GM18502 (cell line): ENCODE measurements around the gene ARHGEF11.

Source experiments
- ATAC-seq: cut with Tn5 transposase; IDR thresholded peaks from one replicate; pipeline ENCODE4 v1.9.1; 2021; ENCODE audit warnings: mild to moderate bottlenecking; ENCODE audit not compliant: unreplicated experiment, poor library complexity

Gene ARHGEF11

DNA sequence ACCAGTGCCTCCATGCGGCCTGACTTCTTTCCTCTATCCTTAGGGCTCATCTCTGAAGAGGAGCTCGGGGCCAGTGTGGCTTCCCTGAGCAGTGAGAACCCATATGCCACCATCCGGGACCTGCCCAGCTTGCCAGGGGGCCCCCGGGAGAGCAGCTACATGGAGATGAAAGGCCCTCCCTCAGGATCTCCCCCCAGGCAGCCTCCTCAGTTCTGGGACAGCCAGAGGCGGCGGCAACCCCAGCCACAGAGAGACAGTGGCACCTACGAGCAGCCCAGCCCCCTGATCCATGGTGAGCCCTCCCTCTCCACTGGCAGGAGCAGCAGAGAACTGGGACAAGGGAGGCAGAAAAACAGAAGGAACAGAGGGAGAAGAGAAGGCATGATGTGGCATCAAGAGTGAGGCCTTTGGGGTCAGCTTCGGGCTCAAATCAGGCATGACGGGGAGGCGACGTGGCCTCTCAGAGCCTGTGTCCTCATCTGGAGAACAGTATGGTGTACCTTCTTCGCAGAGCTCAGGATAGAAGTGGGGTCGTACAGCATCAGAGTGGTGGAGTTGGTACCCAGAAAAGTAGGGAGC lies 131.6 kb downstream of the ARHGEF11 start:
- no peak for ATAC-seq

DNA sequence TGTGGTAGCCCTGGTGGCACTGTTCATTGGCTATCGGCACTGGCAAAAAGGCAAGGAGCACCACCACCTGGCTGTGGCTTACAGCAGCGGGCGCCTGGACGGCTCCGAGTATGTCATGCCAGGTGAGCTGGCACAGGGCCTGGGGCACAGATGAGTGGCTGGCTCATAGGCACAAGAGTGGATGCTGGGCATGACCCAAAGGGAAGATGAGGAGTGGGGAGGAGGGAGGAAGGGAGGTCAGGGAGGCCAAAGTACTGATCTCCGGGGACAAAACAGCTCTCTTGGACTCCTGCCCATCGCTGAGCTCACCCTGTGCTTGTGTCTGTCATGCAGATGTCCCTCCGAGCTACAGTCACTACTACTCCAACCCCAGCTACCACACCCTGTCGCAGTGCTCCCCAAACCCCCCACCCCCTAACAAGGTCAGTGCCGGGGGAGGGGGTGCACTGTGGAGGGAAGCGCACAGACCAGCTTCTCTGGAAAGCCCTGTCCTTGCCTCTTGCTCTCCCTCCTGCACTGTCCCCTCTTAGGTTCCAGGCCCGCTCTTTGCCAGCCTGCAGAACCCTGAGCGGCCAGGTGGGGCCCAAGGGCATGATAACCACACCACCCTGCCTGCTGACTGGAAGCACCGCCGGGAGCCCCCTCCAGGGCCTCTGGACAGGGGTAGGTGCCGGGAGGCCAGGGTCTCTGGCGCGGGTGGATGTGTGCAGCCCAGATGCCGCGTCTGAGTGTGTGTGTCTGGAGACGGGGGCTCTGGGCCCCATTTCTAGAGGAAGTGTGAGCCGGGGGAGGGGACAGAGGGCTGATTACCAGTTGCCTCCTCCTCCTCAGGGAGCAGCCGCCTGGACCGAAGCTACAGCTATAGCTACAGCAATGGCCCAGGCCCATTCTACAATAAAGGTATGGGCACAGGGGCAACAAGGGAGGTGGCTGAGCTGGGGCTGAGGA lies 132.4 kb downstream of the ARHGEF11 start:
- ATAC-seq: no peak

DNA sequence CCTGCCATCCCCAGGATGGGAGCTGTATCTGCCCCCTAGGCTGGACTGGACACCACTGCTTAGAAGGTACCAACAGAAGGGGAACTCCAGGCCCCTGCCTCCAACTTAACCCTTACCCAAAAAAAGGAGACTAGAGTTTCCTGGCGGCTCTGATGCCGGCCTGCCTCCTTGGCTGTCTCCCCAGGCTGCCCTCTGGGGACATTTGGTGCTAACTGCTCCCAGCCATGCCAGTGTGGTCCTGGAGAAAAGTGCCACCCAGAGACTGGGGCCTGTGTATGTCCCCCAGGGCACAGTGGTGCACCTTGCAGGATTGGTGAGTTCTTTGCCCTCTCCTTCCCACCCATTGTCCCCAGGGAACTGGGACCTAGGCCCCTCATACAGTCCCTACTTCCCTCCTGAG lies 133.2 kb downstream of the ARHGEF11 start:
- ATAC-seq: no peak

DNA sequence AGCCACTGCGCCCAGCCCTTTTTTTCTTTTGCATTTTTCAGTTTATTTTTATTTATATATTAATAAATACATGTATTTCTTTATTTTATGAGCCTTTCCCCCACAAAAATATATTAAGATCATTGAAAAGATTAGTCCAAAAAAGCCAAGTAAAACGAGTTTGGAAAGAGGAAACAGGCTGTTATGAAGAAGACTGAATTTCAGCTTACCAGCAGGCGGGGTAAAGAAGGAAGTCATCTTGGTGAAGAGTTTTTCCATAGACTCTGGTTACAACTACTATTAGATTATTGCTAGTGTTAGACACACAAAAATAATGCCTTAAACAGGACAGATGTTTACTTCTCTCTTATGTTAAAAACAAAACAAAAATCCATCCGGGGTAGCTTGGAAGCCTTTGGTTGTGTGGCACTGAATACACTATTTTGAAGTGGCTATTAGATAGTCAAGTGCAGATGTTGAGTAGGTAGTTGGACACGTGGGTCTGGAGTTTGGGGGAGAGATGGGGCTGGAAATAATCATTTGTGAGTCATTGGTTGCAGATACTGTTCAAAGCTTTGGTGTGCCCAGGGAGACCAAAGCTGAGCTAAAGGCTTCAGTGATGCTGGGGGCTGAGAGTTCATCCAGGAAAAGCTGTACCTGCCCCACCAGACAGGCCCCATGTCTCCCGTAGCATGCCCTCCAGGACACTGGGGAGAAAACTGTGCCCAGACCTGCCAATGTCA lies 133.8 kb downstream of the ARHGEF11 start:
- ATAC-seq: no peak

DNA sequence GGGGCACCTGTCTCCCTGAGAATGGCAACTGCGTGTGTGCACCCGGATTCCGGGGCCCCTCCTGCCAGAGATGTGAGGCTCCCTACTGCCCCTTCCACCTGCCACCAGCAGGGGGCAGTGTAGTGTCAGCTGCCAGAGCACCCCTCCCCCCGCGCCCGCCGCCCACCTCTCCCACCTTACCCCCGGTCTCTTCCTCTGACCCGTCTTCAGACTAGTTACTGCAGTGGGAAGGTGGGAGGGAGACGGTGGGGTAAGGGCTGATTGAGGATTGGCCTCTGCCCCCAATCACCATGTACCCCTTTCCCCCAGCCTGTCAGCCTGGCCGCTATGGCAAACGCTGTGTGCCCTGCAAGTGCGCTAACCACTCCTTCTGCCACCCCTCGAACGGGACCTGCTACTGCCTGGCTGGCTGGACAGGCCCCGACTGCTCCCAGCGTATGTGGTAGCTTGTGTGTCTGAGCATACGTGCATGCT lies 135.2 kb downstream of the ARHGEF11 start:
- ATAC-seq: no peak

DNA sequence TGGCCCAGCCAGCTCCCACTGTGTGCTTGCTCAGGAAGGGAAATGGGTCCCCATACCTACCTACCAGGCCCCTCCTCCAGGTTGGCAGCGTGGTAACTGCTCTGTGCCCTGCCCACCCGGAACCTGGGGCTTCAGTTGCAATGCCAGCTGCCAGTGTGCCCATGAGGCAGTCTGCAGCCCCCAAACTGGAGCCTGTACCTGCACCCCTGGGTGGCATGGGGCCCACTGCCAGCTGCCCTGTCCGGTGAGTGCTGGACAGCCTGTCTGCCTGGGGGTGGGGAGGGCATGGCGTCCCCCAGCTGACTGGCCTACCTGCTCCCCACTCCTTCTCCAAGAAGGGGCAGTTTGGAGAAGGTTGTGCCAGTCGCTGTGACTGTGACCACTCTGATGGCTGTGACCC lies 135.9 kb downstream of the ARHGEF11 start:
- ATAC-seq: no peak

DNA sequence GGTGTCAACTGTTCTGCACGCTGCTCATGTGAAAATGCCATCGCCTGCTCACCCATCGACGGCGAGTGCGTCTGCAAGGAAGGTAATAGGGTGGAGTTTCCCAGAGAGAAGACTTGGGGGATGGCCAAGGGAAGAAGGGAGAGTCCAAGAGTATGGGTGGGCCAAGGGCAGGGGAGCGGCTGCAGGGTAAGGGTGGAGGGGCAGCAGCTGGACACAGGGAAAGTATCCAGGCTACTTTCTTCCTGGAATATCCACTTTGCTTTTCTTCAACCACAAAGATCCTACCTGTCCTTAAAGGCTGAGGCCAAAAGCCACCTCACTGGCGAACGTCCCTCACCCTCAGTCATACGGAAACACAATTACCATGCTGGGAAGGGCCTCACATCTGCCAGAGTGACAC lies 136.6 kb downstream of the ARHGEF11 start:
- no peak for ATAC-seq

DNA sequence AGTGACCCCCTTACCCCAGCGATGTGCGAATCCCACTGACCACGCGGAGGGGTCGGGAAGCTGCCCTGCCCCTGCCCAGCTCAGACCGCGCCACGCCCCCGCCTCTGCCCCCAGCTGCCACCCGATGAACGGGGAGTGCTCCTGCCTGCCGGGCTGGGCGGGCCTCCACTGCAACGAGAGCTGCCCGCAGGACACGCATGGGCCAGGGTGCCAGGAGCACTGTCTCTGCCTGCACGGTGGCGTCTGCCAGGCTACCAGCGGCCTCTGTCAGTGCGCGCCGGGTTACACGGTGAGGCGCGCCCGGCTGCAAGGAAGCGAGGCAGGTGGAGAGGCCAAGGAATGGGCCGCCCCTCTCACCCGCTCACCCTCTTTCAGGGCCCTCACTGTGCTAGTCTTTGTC lies 137.0 kb downstream of the ARHGEF11 start:
- ATAC-seq: no peak

DNA sequence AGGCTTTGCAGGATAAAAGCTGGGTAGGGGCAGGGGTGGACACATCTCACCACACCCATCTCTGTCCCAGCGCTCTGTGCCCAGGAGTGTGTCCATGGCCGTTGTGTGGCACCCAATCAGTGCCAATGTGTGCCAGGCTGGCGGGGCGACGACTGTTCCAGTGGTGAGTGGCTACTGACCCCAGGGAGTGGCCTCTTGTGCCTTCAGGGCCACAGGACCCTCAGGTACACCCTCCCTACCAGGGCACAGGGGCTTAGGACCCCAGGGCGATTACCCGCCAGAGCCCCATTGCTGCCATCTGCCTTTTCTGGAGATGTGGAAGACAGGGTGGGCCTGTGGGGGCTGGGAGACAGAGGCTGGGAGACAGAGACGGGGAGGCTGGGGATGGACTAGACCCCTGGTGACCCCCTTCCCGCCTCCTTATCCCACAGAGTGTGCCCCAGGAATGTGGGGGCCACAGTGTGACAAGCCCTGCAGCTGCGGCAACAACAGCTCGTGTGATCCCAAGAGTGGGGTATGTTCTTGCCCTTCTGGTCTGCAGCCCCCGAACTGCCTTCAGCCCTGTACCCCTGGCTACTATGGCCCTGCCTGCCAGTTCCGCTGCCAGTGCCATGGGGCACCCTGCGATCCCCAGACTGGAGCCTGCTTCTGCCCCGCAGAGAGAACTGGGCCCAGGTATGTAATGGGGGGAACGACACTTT lies 139.2 kb downstream of the ARHGEF11 start:
- ATAC-seq: no peak

DNA sequence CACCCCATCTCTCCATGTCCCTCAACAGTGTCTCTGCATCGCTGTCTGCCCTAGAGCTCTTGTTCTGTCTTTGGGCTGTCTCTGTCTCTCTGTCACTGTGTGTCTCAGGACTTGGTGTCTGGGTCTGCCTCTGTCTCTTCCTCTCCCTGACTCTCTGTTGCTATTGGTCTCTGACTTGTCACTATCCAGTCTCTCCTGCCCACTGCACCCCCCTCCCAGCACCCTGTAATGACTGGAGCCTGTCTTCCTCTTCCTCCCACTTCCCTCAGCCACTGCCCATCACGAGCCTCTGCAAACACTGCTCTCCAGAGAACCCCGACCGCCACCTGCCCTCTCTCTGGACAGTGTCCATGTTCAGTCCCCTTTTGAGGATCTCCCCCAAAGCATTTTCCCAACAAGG lies 139.9 kb downstream of the ARHGEF11 start:
- ATAC-seq: no peak

DNA sequence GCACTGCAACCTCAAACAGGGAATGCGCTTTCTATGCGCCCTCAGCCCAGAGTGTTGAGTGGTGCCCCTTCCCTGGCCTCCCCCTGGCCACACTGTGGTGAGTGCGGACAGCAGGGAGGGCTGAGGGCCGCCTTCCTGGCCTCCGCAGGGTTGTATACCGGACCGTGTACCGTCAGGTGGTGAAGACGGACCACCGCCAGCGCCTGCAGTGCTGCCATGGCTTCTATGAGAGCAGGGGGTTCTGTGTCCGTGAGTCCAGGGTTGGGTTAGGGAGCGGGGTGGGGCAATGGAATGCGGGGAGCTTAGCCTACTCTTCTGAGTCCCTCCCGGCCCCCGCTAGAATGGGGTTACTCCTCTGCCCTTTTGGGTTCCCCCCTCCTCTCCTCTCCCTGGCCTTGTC lies 140.4 kb downstream of the ARHGEF11 start:
- no peak for ATAC-seq

DNA sequence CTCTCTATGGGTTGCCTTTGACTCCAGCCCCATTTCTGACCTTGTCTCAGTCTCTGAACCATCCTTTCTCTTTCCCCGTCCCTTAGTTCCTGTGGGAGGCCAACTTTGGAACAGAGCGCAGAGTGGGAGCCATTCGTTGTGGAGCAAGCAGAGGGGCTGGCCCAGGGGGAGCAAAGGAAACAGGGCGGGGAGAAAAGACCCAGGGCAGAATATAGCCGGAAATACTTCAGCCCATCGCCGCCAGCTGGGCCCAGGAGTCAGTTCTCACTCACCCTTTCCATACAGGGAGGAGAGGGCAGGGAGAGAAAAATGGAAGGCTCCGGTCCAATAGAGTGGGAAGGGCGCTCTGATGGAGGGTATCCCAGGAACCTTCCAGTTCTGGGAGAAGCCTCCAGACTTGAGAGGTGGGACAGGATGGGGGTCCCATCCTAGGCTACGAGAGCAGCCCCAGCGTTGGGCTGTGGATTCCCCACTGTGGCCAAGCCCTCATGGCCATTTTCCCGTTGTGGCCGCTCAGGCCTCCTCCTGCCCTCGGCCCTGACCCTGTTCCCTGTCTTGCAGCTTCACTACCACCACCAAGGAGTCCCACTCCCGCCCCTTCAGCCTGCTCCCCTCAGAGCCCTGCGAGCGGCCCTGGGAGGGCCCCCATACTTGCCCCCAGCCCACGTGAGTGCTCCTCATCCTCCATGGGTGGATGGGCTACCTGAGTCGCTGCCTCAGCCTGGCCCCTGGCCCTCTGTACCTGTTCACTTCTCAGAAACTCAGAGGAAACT lies 141.2 kb downstream of the ARHGEF11 start:
- no peak for ATAC-seq

DNA sequence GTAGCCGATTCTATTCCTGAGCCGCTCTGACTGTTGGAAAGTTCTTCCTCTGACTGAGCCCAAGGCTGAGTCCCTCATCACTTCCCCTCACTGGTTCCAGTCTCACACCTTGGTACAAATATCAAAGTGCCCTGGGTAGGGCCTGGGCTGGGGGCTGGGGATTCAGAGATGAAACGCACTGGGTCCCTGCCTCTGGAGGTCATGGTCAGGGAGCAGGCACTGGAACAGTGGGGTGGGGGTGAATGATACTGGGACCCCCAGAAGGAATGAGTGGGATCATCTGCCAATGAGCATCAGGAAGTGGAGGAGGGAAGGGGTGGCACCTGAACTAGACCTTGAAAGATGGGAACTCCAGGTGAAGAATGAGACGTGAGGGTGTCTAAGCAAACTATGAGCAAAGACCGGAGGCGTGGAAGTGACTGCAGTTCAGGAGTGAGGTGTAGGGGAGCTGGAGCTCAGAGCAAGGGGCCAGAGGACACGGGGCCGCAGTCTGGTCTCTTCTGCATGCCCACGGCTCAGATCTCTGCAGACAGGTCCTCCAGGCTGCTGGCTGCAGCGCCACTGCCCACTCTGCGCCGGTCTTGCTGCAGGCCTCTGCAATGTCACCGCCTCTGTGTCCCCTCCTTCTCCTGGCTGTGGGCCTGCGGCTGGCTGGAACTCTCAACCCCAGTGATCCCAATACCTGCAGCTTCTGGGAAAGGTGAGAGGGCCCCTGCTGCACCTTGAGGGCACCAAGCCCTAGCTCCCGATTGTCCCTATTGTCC lies 142.0 kb downstream of the ARHGEF11 start:
- ATAC-seq: no peak

DNA sequence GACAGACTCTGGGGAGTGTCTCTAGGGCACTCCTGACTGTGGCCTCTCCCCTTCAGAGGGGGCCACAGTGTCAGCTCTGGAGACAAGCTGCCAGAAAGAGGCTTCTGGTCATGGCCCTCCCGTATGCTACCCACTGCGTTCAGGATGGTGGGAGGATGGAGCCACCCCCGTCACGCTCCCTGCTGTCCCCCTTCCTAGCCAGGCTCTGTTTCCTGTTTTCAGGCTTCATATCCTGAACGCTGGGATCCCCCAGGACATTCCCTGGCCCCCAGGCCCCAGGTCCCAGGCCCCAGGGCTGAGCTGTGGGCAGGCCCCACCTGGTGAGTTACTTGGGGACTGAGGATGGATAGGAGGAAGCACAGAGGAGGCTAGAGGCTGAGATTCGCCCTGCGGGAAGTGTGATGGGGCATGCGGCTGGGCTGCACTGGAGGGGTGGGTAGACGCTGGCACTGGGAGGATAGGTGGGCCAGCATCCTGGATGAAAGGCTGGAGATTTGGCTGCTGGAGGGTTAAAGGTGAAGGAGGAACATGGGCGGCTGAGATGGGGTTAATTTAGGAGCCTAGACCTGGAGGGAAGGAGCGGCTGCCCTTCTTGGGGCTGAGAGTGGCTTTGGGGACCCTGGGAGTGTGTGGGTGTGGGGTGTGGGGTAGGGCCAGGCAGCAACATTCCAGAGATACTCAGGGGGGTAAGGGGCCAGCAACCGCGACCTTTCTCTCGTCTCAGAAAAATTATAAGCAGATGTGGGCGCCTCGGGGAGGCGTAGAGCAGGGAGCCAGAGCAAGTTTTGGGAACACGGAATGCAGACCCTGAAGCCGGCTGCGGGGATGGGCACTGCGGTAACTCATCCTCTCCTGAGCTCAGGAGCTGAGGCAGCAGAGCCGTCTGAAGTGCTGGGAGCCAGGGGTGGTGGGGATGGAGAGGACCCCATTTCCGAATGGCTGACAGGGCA lies 143.3 kb downstream of the ARHGEF11 start:
- ATAC-seq: no peak

DNA sequence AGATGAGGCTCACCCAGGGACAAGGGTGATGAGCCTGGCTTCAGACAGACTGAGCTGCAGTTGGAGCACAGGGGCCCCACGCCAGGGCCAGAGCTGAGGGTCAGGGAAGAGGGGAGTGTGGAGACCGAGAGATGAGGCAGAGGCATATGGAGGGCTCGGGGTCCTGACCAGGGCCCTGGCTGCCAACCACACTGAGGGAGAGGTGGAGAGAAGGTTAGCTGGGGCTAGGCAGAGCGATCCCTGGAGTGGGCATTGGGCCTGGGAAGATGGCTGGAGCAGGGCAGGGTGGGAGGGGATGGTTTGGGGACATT lies 144.0 kb downstream of the ARHGEF11 start:
- ATAC-seq: no peak

DNA sequence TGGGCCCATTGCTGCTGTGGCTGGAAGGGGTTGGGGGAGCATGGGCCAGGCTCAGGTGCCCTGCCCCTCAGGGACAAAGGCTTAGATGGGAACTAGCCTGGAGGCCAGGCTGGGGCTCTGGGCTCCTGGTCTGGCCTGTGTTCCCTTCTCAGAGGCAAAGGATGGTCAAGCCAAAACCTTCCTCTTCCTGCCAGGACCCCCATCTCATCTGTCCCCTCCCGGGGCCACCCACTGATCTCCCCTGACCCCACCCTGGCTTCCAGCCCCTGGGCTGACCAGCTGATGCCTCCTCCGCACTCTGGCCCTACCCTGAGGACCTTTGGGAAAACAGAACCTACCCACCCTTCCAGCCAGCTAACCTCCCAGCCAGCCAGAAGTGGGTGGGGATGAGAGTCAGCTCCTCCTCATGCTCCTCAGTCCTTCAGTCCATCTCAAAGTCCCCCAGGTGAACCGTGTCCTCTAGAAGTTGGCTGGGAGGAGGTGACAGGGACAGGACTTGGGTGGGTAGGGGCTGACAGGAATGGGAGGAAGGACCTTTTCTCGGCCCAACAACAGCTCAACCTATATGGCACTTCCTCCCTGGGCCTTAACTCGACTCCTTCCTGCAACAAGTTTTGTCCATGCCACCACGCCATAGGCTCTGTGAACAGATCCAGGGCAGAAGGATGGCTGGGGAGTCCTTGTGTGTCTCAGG lies 144.5 kb downstream of the ARHGEF11 start:
- no peak for ATAC-seq

DNA sequence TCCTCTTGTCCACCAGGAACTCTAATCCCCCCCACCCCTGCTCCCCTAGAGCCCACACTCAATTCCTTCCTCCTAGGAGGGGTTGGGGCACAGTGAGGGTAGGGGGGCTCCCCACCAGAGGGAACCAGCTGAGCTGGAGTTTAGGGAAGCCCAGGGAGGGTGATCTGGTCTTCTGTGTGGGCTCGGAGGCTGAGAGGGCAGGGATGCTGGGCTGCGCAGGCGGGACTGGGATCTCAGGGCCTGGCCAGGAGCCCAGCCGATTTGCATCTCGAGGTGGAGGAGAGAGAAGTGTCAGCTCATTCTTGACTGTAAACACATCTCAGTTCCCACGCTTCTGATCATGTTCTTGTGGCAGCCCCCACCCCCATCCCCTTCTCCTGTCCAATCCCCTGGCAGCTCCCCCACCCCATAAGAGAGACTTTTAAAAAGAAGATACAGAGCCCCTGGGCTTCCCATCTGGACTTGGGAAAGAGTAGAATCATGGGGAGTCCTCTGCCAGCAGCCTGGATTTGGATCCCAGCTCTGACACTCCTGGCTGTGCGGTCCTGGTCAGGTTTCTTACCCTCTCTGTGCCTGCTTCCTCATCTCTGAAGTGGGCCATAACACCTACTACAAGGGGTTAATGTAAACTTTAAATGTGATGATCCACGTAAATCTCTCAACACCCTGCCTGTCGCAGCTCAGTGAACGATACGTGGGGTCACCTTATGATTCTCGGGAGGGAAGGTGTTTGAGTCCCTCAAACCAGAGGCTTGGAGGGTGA lies 145.4 kb downstream of the ARHGEF11 start:
- ATAC-seq: no peak
